ENCODE results near the gene PPTC7.

- TF ChIP-seq TAF1 (conservative IDR thresholded peaks at IDR 0.05) = no peak
- no peak for TF ChIP-seq JUND (IDR thresholded peaks at IDR 0.05)
- no peak for TF ChIP-seq MAX (IDR thresholded peaks at IDR 0.05)
Observed at GRCh38 chr12:110563702-110564470, 19.2 kb downstream of the PPTC7 start.

Measured in liver (tissue), 2 donors.